AG08396 (cell line): ENCODE results near the gene TOB1.

Experiments used
- DNase-seq: peaks from one replicate; pipeline ENCODE4 v3.0.0; 2012; ENCODE audit warnings: low spot score, mixed read lengths

The TOB1 gene

GRCh38 chr17:50866261-50866949 is at the start of gene TOB1:
TOB1 (minus strand) TSS chr17:50866354; CDS start chr17:50864017, 2,337 bp downstream.
- DNase-seq, result peak; percentile 98

- no peak for DNase-seq
These were observed 48.4 kb upstream of the TOB1 start for GRCh38 chr17:50914505-50915063.

GRCh38 chr17:50913120-50913519 is 47.0 kb upstream of the TOB1 start:
- no peak for DNase-seq

- no peak for DNase-seq
These were observed 45.7 kb upstream of the TOB1 start for GRCh38 chr17:50911890-50912289.

- no peak for DNase-seq
These were observed 45.3 kb upstream of the TOB1 start for GRCh38 chr17:50911450-50911849.

GRCh38 chr17:50909765-50910605 is 43.8 kb upstream of the TOB1 start:
- no peak for DNase-seq

- no peak for DNase-seq
These were observed 43.0 kb upstream of the TOB1 start for GRCh38 chr17:50908860-50909764.

- no peak for DNase-seq
These were observed 42.1 kb upstream of the TOB1 start for GRCh38 chr17:50908140-50908859.

- DNase-seq, result no peak
These were observed 40.3 kb upstream of the TOB1 start for GRCh38 chr17:50906443-50906842.

- DNase-seq, result no peak
These were observed 39.3 kb upstream of the TOB1 start for GRCh38 chr17:50905460-50905803.

- no peak for DNase-seq
These were observed 38.6 kb upstream of the TOB1 start for GRCh38 chr17:50904518-50905459.

GRCh38 chr17:50903604-50904517 is 37.7 kb upstream of the TOB1 start:
- DNase-seq, result no peak

- DNase-seq, result no peak
These were observed 36.5 kb upstream of the TOB1 start for GRCh38 chr17:50902372-50903353.

- no peak for DNase-seq
These were observed 34.3 kb upstream of the TOB1 start for GRCh38 chr17:50900383-50900892.

GRCh38 chr17:50899559-50900319 is 33.6 kb upstream of the TOB1 start:
- DNase-seq, result no peak

- DNase-seq, result no peak
These were observed 32.9 kb upstream of the TOB1 start for GRCh38 chr17:50899005-50899460.
